GM18499 (cell line): Measurements from ENCODE around the gene MPZL3.

Source experiments
- ATAC-seq: cut with Tn5 transposase; IDR thresholded peaks from one replicate; pipeline ENCODE4 v1.9.1; 2021; ENCODE audit warnings: moderate number of reproducible peaks; ENCODE audit not compliant: insufficient read depth, unreplicated experiment

Gene MPZL3

GRCh38 chr11:118251858-118252652 lies at the start of gene MPZL3:
Gene MPZL3 (minus strand): TSS chr11:118252365. CDS start chr11:118252294, 71 bp downstream.
- no peak for ATAC-seq

- ATAC-seq = no peak
These were observed 49.5 kb upstream of the MPZL3 start for GRCh38 chr11:118301600-118302195.

DNA sequence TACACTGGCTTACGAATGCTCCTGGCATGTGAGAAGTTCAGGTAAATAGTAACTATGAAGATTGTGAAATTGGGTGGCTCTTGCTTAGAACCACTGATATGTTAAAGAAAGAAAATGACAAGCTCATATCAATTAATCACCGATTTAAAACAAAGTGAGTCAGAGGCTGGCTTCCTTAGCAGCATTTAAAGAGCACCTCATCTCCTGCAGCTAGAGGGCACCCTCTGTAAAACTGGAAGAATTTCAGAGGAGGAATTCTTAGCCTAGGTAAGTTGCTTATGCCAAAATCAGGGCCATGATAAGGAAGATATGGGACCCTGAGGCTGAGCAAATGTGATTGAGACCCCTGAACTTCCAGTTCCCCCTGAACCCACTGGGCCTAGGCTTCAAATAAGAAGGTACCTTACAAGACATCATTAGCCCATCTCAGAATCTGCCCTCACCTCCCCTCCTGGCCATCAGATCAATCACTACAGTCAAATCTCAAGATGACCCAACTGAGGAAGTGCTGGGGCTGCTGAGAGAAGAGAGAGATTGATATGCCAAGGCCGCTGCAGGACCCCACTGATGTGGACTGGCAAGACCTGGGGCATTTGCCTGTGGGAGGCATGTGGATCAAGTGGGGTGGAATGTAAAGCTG lies 43.8 kb upstream of the MPZL3 start:
- ATAC-seq = no peak

DNA sequence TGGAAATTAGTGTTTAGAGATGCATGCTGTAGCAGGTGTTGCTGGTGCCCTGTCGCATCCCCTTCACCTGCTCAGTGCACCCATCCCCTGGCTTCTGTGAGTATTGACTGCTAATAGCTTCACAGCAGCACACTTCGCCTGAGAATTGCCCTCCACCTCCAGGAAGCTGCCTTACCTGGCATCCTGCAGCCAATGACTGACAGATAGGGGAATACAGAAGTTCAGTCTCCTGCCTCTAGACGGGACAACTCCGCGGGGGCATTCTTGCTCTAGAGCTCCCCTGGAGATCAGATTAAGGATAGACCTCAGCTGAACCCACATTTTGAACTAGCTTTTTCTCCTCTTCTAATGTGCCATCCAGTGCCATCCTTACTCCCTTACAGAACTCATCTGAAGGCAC lies 43.0 kb upstream of the MPZL3 start:
- no peak for ATAC-seq

- no peak for ATAC-seq
These were observed 41.9 kb upstream of the MPZL3 start for GRCh38 chr11:118294053-118294452.

GRCh38 chr11:118291477-118292135 lies 39.4 kb upstream of the MPZL3 start:
- ATAC-seq = no peak

- no peak for ATAC-seq
These were observed 38.8 kb upstream of the MPZL3 start for GRCh38 chr11:118290923-118291322.

DNA sequence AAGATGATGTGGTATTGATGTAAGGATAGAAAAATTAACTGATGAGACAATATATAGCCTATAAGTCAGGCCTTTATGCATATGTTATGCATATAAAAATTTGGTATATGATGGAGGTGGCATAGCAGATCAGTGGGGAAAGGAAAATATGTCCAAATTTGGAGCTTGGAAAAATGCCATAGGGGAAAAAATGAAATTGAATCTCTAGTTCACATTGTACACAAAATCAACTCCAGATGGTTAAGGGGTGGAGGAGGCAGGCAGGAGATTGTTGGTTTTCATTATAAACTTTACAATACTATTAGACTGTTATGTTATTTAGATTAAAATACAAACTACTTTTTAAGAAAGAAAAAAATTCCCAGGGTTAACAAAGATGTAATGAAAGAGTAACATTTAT lies 37.2 kb upstream of the MPZL3 start:
- no peak for ATAC-seq

GRCh38 chr11:118287006-118287405 lies 34.8 kb upstream of the MPZL3 start:
- no peak for ATAC-seq

DNA sequence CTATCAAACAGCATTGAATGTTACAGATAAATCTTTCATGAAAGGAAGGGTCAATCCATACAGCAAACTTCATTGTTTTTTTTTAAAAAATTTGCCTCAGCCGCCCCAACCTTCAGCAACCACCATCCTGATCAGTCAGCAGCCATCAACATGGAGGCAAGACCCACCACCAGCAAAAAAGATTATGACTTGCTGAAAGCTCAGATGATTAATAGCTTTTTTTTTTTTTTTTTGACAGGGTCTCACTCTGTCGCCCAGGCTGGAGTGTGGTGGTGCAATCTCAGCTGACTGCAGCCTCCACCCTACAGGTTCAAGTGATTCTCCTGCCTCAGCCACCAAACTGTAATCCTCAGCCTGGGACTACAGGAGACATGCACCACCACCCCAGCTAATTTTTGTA lies 34.4 kb upstream of the MPZL3 start:
- no peak for ATAC-seq

GRCh38 chr11:118283756-118284350 lies 31.7 kb upstream of the MPZL3 start:
- ATAC-seq = no peak

DNA sequence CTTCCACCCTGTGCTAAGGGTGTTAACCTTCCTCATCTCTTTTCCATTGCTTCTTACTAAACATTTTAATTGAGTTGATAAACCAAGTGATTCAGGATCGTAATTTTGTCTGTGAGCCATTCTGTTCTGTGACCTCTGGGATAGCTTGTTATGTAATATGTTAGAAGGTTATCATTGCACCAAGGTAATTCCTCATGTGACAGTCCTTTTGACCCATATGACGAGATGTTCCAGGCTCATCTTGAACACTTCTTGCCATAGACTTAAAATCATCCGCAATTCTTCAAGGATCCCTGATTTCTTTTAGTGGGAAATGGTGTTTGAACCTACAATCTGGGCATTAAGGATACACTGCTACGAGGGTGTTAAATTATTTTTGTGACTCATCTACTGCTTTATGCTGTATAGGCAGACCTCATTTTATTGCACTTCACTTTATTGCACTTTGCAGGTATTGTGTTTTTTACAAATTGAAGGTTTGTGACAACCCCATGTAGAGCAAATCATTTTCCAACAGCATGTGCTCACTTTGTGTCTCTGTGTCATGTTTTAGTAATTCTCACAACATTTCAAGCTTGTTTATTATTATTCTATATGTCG lies 31.0 kb upstream of the MPZL3 start:
- ATAC-seq = no peak

DNA sequence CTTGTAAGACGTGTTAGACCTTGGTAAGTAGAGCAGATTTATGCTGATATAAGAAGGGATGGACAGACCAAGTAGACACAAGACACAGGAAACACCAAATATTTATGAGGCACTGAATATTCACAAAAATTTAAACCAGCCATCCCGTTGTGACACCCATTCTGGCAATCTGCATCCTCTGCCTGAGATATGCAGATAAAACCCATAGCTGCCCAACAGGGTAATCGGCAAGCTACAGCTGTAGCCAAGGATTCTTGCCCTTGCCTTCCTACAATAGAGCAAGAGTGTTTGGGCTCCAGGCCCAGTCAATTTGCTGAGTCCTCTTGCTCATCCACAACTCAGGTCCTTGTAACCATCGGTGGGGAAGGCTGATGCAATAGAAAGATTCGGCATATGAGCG lies 30.4 kb upstream of the MPZL3 start:
- no peak for ATAC-seq

- ATAC-seq = no peak
These were observed 29.1 kb upstream of the MPZL3 start for GRCh38 chr11:118281284-118281683.

DNA sequence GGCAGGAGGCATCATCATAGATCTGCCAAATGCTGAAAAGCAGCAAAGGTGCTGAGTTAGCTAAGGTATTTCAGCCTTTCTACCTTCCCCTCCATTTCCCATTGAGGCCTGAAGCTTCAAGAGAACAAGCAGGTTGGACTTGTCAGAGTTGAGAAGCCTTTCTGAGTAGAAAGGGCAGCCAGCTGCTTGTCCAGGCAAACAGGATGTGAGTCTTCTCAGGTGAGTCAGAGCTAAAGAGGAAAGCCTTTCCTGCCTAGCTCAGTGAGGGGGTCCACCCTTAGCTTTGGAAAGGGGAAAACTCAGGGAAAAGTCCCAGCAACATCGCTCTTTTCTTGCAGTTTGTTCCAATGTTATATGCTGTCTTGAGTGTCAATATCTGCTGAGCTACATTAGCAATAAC lies 25.1 kb upstream of the MPZL3 start:
- no peak for ATAC-seq

- ATAC-seq = no peak
These were observed 24.3 kb upstream of the MPZL3 start for GRCh38 chr11:118276422-118276821.

DNA sequence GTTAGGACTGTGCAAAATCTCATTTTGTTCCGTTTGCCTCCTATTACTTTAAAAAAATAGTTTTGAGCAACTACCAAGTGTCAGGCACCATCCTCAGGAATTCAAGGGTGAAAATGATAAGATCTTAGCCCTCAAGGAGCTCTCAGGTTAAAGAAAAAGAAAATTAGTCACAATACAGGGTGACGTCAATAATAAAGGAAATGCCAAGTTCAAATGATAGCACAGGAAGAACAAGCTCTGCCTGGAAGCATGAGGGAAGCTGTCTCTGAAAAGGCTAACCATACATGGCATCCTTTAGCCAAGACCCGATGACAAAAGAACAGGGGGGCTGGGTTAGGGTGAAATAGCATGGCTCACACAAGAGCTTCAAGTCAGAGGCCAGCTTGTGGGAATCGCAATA lies 23.0 kb upstream of the MPZL3 start:
- no peak for ATAC-seq

GRCh38 chr11:118274186-118274585 lies 22.0 kb upstream of the MPZL3 start:
- no peak for ATAC-seq

GRCh38 chr11:118272001-118272400 lies 19.8 kb upstream of the MPZL3 start:
- ATAC-seq = no peak

DNA sequence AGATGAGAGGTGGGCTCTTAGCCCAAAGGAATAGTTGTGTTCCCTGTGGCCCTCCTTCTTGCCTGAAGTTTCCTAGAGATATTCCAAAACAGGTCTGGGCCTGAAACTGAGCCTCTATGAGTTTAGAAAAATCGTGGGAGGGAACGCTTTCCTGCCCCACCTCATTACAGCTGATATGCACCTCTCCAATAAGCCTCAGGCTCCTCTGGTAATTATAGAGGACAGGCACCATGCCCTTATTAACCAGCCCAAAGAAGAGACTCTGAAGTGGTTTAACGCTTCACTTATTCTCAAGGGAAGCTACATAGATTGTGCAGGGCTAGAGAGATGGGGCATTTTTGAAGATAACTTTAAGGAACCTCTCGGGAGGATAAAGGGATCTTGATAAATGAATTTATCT lies 15.3 kb upstream of the MPZL3 start:
- ATAC-seq = no peak
